Activated T-helper 2 cell treated with anti-CD3 and anti-CD28 coated beads, Interferon-gamma antibody, Interleukin-2, Interleukin-4, amounts not matched to agents 10 μg/mL and 5 μg/mL and 100 μg/mL, durations not matched to agents 14 hours and 24 hours and 36 hours (primary cell): ENCODE results near the gene SPEN. TPM values are rescaled to one million over a fixed set of nuclear protein-coding genes. Genes with fewer than 3 reads are reported as not detected.
"Not testable (repeated sequence)": the region's sequence is repeated elsewhere in the genome, so short reads cannot be mapped to it uniquely, and the experiment has no call there.

Experiments used
- DNase-seq: peaks from one replicate; pipeline ENCODE4 v3.0.0; 2021; ENCODE audit warnings: low spot score
- H3K27ac Mint-ChIP-seq: one replicate; pipeline ENCODE4 v1.8.0; 2021; ENCODE audit warnings: mixed read lengths
- H3K27me3 Mint-ChIP-seq: one replicate; pipeline ENCODE4 v1.8.0; 2021; ENCODE audit warnings: low read depth, mixed read lengths
- H3K36me3 Mint-ChIP-seq: one replicate; pipeline ENCODE4 v1.8.0; 2021; ENCODE audit warnings: low read depth, mixed read lengths
- H3K4me1 Mint-ChIP-seq: one replicate; pipeline ENCODE4 v1.8.0; 2021; ENCODE audit warnings: low read depth, mixed read lengths
- H3K4me3 Mint-ChIP-seq: one replicate; pipeline ENCODE4 v1.8.0; 2021; ENCODE audit warnings: low read depth, mild to moderate bottlenecking, moderate library complexity, mixed read lengths
- H3K9me3 Mint-ChIP-seq: one replicate; pipeline ENCODE4 v1.8.0; 2021; ENCODE audit warnings: mixed read lengths
- intact Hi-C: fragments of 100-400 bp; cut with micrococcal nuclease; formaldehyde crosslinking; loops from one replicate; pipeline ENCODE4 v1.15.1; 2023
- total RNA-seq: library from RNA; stranded (reverse); gene quantifications from 2 replicates; pipeline ENCODE4 v1.2.3, GENCODE V29; 2022

SPEN gene
- total RNA-seq, 1 donor from 2014 or later: 75.9 TPM

DNA sequence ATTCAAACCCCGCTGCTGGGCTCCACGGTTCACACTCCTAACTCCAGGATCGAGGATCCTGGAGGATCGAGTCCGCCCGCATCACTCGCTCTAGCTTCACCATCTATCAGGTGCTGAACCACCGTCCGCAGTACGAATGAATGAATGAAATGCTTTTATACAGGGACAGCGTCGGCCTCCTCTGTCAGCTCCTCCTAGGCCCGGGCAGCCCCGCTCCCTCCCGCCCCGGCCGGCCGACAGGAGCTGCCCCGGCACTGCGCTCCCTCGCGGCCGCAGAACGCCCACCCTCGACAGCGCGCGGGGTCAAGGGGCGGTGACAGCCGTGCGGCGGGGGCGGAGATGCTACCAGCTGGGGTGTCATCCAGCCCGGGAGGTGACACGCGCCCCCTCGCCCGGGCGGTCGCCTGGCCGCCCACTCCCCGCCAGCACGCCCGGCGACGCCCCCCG is 127.9 kb downstream of the SPEN start:
- DNase-seq: peak; percentile 62
- Mint-ChIP-seq H3K27ac (peak overlapping the region; percentile 76), H3K9me3 (no peaks in the 10 kb centered on the region), H3K27me3 (no peaks in the 10 kb centered on the region), H3K4me3 (peak overlapping the region; percentile 84), H3K36me3 (peaks cover 35% of the 10 kb centered on the region), H3K4me1 (peaks cover 37% of the 10 kb centered on the region)
- intact Hi-C loops: loop anchor here (1.0 to 10.0 kb wide), 3 partner anchors 9 to 361 kb away; partner anchors contain the start of genes DDI2 and SPEN

DNA sequence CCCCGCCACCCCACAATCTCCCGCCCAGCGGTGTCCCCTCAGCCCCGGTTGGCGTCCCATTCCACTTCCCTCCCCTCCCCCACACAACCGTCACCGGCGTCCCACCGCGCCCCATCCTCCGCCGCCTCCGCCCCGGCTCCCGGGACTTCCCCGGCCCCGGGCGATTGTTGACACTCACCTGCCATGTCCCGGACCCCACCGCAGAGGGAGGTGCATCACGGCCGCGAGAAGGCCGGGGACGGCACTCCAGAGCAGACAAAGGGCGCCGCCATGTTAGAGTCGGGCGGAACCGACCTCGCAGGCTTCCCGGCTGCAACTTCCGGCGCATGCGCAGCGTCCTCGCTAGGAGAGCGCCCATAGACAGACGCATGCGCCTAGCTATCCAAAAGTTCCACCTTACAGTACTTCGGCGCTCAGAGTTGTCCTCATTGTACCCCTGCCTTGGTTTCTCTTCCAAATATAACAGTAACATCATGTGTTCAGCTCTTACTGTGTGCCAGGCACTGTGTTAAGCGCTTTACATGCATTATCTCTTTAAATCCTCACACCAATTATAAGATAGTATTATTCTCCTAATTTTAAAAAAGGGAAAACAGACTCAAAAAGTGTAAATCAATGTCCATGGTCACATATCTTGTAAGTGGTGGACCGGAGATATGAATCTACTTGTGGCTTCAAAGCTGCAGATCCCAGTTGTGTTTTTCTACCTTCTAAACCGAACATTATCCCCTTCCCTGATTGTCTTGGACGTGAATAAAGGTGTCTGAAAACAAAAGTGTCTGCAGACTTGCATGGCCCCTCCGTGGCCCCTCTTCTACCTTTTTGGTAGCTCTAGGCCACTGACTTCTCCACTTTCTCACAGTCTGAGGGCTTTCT is 128.5 kb downstream of the SPEN start, which contains the start of gene ZBTB17:
ZBTB17 (minus strand) TSS at position 297 of the 876 bp plus-strand sequence. CDS start 27,606 bp downstream, outside the sequence.
- Mint-ChIP-seq H3K27ac (peak within 1 kb of the TSS; percentile 92), H3K4me1 (peaks cover 34% of the 10 kb centered on the region), H3K9me3 (no peaks in the 10 kb centered on the region), H3K4me3 (peak within 1 kb of the TSS; percentile 84), H3K36me3 (peaks cover 28% of the 10 kb centered on the region), H3K27me3 (no peaks in the 10 kb centered on the region)
- peak; percentile 92 for DNase-seq
- intact Hi-C loops: loop anchor here (1.0 to 10.0 kb wide), 3 partner anchors 10 to 361 kb away; partner anchors contain the start of genes DDI2 and SPEN

GRCh38 chr1:15977947-15978346 is 130.4 kb downstream of the SPEN start:
- intact Hi-C loops: loop anchor here (5.0 to 10.0 kb wide), 2 partner anchors 131 to 363 kb away; partner anchors contain the start of genes DDI2 and SPEN
- not testable (repeated sequence) for H3K27ac Mint-ChIP-seq

DNA sequence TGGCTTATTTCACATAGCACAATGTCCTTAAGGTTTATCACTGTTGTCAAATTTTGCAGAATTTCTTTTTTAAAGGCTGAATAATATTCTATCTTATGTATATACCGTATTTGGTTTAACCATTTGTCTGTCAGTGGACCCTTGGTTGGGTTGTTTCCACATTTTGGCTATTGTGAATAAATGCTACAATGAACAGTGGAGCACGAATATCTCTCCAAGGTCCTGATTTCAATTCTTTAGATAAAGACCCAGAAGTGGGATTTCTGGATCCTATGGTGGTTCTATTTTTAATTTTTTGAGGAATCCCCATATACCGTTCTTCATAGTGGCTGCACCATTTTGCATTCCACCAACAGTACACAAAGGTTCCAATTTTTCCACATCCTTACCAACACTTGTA is 134.2 kb downstream of the SPEN start:
- H3K27ac Mint-ChIP-seq: no peak overlapping the region
- no peaks in the 10 kb centered on the region for H3K36me3 Mint-ChIP-seq
- no peak for DNase-seq
- peaks cover 20% of the 10 kb centered on the region for H3K4me1 Mint-ChIP-seq
- no peaks in the 10 kb centered on the region for H3K9me3 Mint-ChIP-seq
- H3K4me3 Mint-ChIP-seq: no peak overlapping the region
- no peaks in the 10 kb centered on the region for H3K27me3 Mint-ChIP-seq
- intact Hi-C loops: no loop called here

More at GRCh38 chr1:15977947-15978346, 130.4 kb downstream of the SPEN start:
- not testable (repeated sequence) for H3K9me3 Mint-ChIP-seq, H3K27me3 Mint-ChIP-seq, H3K4me3 Mint-ChIP-seq, DNase-seq
- H3K4me1 Mint-ChIP-seq: peaks cover 26% of the 10 kb centered on the region
- peaks cover 15% of the 10 kb centered on the region for H3K36me3 Mint-ChIP-seq

GRCh38 chr1:15983275-15983674 is 135.8 kb downstream of the SPEN start:
- no peaks in the 10 kb centered on the region for H3K36me3 Mint-ChIP-seq
- no peak overlapping the region for H3K4me3 Mint-ChIP-seq
- no peak overlapping the region for H3K27ac Mint-ChIP-seq
- peaks cover 19% of the 10 kb centered on the region for H3K4me1 Mint-ChIP-seq
- H3K9me3 Mint-ChIP-seq: no peaks in the 10 kb centered on the region
- H3K27me3 Mint-ChIP-seq: no peaks in the 10 kb centered on the region
- DNase-seq: no peak
- intact Hi-C loops: no loop called here

DNA sequence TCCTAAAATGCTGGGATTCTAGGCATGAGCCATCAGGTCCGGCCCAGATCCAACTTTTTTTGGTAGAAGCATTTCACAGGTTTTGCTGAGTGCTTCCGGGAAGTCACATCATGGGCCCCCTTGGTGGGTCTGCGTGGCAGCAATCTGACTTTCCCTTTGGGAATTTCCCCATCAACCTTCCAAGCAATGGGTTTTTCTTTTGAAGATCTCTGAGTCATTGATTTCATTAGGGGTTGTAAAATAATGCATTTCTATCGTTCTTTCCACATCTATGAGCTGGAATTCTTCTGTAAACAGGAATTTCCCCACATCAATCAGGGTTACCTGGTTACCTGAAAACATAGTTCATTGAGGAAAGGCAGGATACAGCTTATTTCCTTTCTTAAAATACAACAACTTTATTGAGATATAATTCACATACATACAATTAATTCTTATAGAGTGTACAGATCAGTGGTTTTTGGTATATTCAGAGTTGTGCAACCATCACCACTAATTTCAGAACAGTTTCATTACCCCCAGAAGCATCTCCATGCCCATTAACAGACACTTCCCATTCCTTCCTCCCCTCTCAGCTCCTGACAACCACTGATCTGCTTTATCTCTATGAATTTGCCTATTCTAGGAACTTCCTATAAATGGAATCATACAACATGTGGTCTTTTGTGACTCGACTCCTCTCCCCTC is 138.2 kb downstream of the SPEN start:
- no peaks in the 10 kb centered on the region for H3K9me3 Mint-ChIP-seq
- H3K36me3 Mint-ChIP-seq: no peaks in the 10 kb centered on the region
- H3K4me3 Mint-ChIP-seq: no peak overlapping the region
- no peaks in the 10 kb centered on the region for H3K27me3 Mint-ChIP-seq
- no peak overlapping the region for H3K27ac Mint-ChIP-seq
- peaks cover 16% of the 10 kb centered on the region for H3K4me1 Mint-ChIP-seq
- intact Hi-C loops: no loop called here
- DNase-seq: no peak

- Mint-ChIP-seq H3K27me3 (no peaks in the 10 kb centered on the region), H3K27ac (no peak overlapping the region), H3K36me3 (no peaks in the 10 kb centered on the region), H3K9me3 (no peaks in the 10 kb centered on the region), H3K4me3 (no peak overlapping the region), H3K4me1 (peaks cover 7% of the 10 kb centered on the region)
- intact Hi-C loops: no loop called here
- no peak for DNase-seq
Measured at GRCh38 chr1:15988856-15989736, 141.6 kb downstream of the SPEN start.

DNA sequence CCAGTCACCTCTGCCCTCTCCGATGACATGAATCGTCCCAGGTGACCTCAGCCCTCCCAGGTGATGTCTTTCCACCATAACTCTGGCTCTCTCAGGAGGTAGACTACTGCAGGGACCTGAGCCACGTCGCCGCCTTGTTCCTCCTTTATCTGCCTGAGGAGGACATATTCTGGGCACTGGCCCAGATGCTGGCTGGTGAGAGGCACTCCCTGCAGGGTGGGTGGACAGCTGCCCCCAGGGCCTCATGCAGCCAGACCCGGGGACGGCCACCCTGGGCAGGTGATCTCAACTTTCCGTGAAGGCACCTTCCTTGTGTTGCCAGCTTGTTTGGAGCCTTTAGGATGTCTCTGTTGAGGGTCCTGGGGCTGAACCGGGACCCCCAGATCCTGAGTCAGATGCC is 142.3 kb downstream of the SPEN start:
- Mint-ChIP-seq H3K27ac (no peak overlapping the region), H3K9me3 (no peaks in the 10 kb centered on the region), H3K36me3 (no peaks in the 10 kb centered on the region), H3K4me1 (peaks cover 4% of the 10 kb centered on the region), H3K4me3 (no peak overlapping the region), H3K27me3 (no peaks in the 10 kb centered on the region)
- intact Hi-C loops: no loop called here
- no peak for DNase-seq

Other genes starting within 250 kb of the SPEN start
- gene DDI2, start 230.2 kb upstream of the SPEN start, total RNA-seq: 46.4 and 47.7 TPM in 2 replicates
- 55.9 and 61.6 TPM in 2 replicates for gene PLEKHM2, start 163.4 kb upstream of the SPEN start, total RNA-seq
- 1.1 and 1.6 TPM in 2 replicates for gene SLC25A34, start 111.4 kb upstream of the SPEN start, total RNA-seq
- not detected in 2 replicates for gene TMEM82, start 105.2 kb upstream of the SPEN start, total RNA-seq
- not detected in 2 replicates for gene FBLIM1, start 88.9 kb upstream of the SPEN start, total RNA-seq
- 1.5 and 1.6 TPM in 2 replicates for gene UQCRHL, start 40.1 kb upstream of the SPEN start, total RNA-seq
- 65.7 and 67.8 TPM in 2 replicates for gene ZBTB17, start 128.4 kb downstream of the SPEN start, total RNA-seq
- not detected in 2 replicates for gene SRARP, start 156.5 kb downstream of the SPEN start, total RNA-seq
- gene HSPB7, start 170.3 kb downstream of the SPEN start, total RNA-seq: not detected in 2 replicates
- gene CLCNKA, start 174.3 kb downstream of the SPEN start, total RNA-seq: not detected in 2 replicates
- not detected in 2 replicates for gene CLCNKB, start 196.1 kb downstream of the SPEN start, total RNA-seq
- gene FAM131C, start 225.9 kb downstream of the SPEN start, total RNA-seq: 1.4 and 1.8 TPM in 2 replicates